Measurements from ENCODE around the gene MIOS. TPM values are rescaled to one million over a fixed set of nuclear protein-coding genes. Genes with fewer than 3 reads are reported as not detected.
A peak's percentile ranks its signal among the peaks of the same experiment; 100 is the strongest.
"Not testable (repeated sequence)": the region's sequence is repeated elsewhere in the genome, so short reads cannot be mapped to it uniquely, and the experiment has no call there.

The MIOS gene
- total RNA-seq, 1 donor = 46.6 TPM

GRCh38 chr7:7552199-7552598 lies 14.5 kb upstream of the MIOS start:
- no peak for TF ChIP-seq CTCF (IDR thresholded peaks at IDR 0.05; ENCODE audit: insufficient read depth, low read length)
- DNase-seq (ENCODE audit: low read depth) = no peak
- H3K4me3 ChIP-seq (ENCODE audit: low read depth, low read length) = no peak overlapping the region

- no peak for DNase-seq (ENCODE audit: low read depth)
- TF ChIP-seq CTCF (IDR thresholded peaks at IDR 0.05; ENCODE audit: insufficient read depth, low read length) = no peak
- H3K4me3 ChIP-seq (ENCODE audit: low read depth, low read length) = no peak overlapping the region
Measured at GRCh38 chr7:7553386-7553785, 13.3 kb upstream of the MIOS start.

- DNase-seq (ENCODE audit: low read depth) = peak; percentile 69
- no peak for TF ChIP-seq CTCF (IDR thresholded peaks at IDR 0.05; ENCODE audit: insufficient read depth, low read length)
- H3K4me3 ChIP-seq (ENCODE audit: low read depth, low read length) = no peak overlapping the region
Measured at GRCh38 chr7:7554021-7554432, 12.7 kb upstream of the MIOS start.

- H3K4me3 ChIP-seq (ENCODE audit: low read depth, low read length) = no peak overlapping the region
- TF ChIP-seq CTCF (IDR thresholded peaks at IDR 0.05; ENCODE audit: insufficient read depth, low read length) = no peak
- DNase-seq (ENCODE audit: low read depth) = no peak
Measured at GRCh38 chr7:7554649-7555575, 11.8 kb upstream of the MIOS start.

GRCh38 chr7:7556852-7557251 lies 9.8 kb upstream of the MIOS start:
- no peak overlapping the region for H3K4me3 ChIP-seq (ENCODE audit: low read depth, low read length)
- no peak for TF ChIP-seq CTCF (IDR thresholded peaks at IDR 0.05; ENCODE audit: insufficient read depth, low read length)
- DNase-seq (ENCODE audit: low read depth) = no peak

GRCh38 chr7:7557252-7557651 lies 9.4 kb upstream of the MIOS start:
- no peak for TF ChIP-seq CTCF (IDR thresholded peaks at IDR 0.05; ENCODE audit: insufficient read depth, low read length)

GRCh38 chr7:7561591-7561990 lies 5.1 kb upstream of the MIOS start:
- H3K4me3 ChIP-seq (ENCODE audit: low read depth, low read length); DNase-seq (ENCODE audit: low read depth): not testable (repeated sequence)

More at GRCh38 chr7:7557252-7557651, 9.4 kb upstream of the MIOS start:
- DNase-seq (ENCODE audit: low read depth) = no peak
- no peak overlapping the region for H3K4me3 ChIP-seq (ENCODE audit: low read depth, low read length)
